ENCODE results near the gene MAGIX.
"Not testable (repeated sequence)": the region's sequence is repeated elsewhere in the genome, so short reads cannot be mapped to it uniquely, and the experiment has no call there.

The MAGIX gene

DNA sequence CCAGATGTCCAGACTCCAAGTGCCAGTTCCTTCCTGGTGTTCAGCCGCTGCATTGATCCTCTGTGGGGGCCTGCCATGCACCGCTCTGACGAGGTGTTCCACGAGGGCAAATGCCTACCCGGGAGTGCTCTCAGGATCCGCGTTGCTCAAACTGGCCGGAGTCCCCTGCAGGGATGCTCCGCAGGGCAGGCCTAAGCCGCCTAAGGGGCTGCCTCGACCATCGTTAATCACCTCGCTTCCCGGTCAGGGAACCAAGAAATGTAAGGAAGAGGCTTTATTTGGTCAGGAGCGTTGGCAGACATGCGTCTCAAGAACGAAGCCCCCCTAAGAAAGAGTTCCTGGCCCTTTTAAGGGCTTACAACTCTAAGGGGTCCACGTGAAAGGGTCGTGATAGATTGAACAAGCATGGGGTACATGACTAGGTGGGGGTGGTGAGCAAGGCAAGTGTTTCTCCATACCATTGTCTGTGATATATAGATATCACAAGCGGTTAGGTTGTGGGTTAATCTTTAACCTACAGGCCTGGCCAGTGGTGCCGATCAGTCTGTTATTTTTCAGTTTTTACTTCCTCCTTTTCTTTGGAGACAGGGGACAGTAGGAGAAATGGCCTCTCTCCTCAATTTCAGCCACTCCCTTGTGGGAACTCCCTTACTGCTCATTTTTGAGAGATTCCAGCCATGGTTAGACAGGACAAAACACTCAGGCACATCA, 14.0 kb upstream of the MAGIX start:
- not testable (repeated sequence) for H3K4me3 Mint-ChIP-seq

DNA sequence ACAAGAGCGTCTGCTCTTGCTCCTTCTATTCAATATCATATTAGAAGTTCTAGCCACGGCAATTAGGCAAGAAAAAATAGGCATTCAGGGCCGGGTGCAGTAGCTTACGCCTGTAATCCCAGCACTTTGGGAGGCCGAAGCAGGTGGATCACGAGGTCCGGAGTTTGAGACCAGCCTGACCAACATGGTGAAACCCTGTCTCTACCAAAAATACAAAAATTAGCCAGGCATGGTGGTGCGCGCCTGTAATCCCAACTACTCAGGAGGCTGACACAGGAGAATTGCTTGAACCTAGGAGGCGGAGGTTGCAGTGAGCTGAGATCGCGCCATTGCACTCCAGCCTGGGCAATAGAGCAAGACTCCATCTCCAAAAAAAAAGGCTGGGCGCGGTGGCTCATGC, 13.3 kb upstream of the MAGIX start:
- not testable (repeated sequence) for H3K9me3 Mint-ChIP-seq, ATAC-seq, H3K27ac Mint-ChIP-seq, H3K36me3 Mint-ChIP-seq, H3K27me3 Mint-ChIP-seq, H3K4me3 Mint-ChIP-seq, H3K4me1 Mint-ChIP-seq

More for the DNA sequence above, 14.0 kb upstream of the MAGIX start:
- not testable (repeated sequence) for H3K9me3 Mint-ChIP-seq, H3K27ac Mint-ChIP-seq, ATAC-seq, H3K36me3 Mint-ChIP-seq, H3K27me3 Mint-ChIP-seq, H3K4me1 Mint-ChIP-seq

DNA sequence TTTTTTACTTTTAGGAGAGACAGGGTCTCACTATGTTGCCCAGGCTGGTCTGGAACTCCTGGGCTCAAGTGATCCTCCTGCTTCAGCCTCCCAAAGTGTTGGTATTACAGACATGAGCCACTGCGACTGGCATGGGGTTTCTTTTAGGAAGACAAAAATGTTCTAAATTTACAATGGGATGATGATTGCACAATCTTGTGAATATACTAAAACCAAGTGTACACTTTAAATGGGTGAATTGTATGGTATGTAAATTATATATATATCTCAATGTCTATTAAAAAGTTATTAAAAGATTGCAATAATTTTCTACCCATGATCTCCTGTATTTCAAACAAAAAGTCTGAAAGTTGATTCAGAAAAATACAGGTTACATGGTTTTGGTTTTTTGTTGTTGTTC, 9.1 kb upstream of the MAGIX start:
- ATAC-seq: no peak
- Mint-ChIP-seq H3K4me3 (no peak overlapping the region), H3K4me1 (peaks cover 15% of the 10 kb centered on the region), H3K36me3 (no peaks in the 10 kb centered on the region), H3K27me3 (no peaks in the 10 kb centered on the region), H3K9me3 (no peaks in the 10 kb centered on the region), H3K27ac (no peak overlapping the region)

DNA sequence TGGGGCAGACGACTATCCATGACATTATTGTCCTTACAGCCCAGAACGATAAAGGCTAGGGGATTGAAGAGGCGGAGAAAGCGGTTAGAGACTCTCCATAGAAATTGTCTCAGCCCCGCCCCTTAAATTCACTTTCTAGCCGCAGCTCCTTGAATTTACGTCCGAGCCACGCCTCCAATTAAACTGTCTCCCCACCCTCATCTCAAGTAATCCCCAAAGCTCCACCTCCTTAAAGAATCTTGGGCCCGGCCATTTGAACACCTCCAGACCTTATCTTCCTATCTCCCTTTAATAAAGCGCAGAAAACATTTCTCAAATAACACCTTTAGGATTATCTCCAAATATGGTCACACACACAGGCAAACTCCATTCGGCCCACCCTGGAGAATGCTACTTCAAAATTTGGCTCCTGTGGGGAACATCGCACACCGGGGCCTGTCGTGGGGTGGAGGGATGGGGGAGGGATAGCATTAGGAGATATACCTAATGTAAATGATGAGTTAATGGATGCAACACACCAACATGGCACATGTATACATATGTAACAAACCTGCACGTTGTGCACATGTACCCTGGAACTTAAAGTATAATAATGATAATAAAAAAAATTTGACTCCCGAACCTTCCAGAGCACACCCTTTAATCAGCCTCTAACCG, 7.2 kb upstream of the MAGIX start:
- Mint-ChIP-seq H3K4me3 (peak overlapping the region; percentile 75), H3K9me3 (no peaks in the 10 kb centered on the region), H3K27me3 (no peaks in the 10 kb centered on the region), H3K27ac (peak overlapping the region; percentile 82), H3K4me1 (peaks cover 15% of the 10 kb centered on the region), H3K36me3 (no peaks in the 10 kb centered on the region)
- peak; percentile 2 for ATAC-seq

DNA sequence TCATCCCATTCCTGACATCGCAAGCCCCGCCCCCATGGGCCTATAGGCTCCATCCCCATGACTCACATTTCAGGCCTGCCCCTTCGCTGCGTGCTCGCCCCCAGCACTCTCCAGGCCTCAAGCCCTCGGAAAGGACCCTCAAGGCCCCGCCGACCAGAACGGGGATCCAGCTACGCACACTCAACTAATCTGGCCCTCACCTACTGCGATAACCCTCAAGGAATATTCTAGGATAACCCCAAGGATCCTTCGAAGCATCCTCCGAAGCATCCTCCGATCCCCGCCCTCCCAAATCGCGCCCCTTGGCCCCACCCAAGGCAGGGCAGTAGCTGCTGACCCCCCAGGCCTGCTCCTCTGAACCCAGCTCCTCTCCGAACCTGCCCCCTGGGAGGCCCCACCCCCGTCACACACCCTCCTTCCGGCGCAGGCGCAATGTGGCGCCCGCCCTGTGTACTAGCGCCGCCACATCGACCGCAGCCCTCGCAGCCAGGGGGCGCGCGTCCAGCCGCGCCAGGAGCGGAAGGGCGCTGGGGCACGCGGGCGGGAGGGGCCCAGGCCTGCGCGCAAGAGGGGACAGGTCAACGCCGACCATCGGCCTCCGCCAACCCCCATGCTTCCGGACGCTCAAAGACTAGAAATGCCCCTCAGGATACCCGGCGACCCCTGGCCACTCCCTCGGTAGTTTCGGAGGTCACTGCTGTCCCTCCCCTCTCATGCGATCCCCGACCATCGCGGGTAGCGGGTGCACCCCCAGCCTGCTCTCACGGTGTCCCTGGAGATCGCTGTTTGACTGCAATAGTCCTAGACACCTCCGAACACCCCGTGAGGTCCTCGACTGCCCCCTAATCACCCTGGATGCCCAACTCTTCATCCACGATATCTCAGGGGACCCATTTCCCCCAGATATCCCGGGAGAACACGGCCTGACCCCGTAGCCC, 6.4 kb upstream of the MAGIX start:
- Mint-ChIP-seq H3K27me3 (no peaks in the 10 kb centered on the region), H3K27ac (peak overlapping the region; percentile 82), H3K4me3 (peak overlapping the region; percentile 75), H3K36me3 (no peaks in the 10 kb centered on the region), H3K9me3 (no peaks in the 10 kb centered on the region), H3K4me1 (peaks cover 15% of the 10 kb centered on the region)
- peak; percentile 96 for ATAC-seq

DNA sequence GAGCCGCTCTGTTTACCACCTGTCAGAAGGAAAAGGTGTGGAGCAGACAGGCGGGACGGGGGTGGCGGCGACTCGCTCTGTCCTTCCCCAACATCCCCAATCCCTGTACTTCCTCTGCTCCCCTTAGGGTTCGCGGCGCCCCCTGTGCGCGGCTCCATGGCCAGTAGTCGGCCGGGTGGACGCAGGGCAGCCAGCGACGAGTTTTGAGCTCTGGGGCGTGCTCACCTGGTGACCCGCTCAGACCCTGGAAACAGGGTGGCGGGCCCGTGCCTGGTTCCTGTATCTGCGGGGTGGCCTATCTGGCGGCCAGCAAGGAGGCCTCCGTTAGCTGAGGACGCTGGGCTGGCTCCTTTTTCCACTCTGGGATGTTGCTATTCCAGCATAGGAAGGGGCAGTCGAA, 5.4 kb upstream of the MAGIX start:
- H3K9me3 Mint-ChIP-seq: no peaks in the 10 kb centered on the region
- peaks cover 15% of the 10 kb centered on the region for H3K4me1 Mint-ChIP-seq
- ATAC-seq: no peak
- H3K27ac Mint-ChIP-seq: peak overlapping the region; percentile 82
- H3K36me3 Mint-ChIP-seq: no peaks in the 10 kb centered on the region
- H3K4me3 Mint-ChIP-seq: no peak overlapping the region
- H3K27me3 Mint-ChIP-seq: no peaks in the 10 kb centered on the region

DNA sequence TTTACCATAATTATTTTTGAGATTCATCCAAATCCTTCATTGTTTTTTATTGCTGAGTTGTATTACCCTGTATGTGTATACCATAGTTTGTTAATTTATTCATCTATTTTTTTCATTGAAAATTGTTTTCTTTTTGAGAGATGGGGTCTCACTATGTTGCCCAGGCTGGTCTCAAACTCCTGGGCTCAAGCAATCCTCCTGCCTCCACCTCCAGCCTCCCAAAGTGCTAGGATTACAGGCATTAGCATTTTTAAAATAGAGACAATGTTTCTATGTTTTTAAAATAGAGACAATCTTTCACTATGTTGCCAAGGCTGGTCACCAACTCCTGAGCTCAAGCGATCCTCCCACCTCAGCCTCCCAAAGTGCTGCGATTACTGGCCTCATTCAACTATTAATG, 1.6 kb upstream of the MAGIX start:
- Mint-ChIP-seq H3K36me3 (no peaks in the 10 kb centered on the region), H3K4me1 (peaks cover 19% of the 10 kb centered on the region), H3K4me3 (no peak overlapping the region), H3K27ac (no peak overlapping the region), H3K9me3 (no peaks in the 10 kb centered on the region), H3K27me3 (no peaks in the 10 kb centered on the region)
- no peak for ATAC-seq

DNA sequence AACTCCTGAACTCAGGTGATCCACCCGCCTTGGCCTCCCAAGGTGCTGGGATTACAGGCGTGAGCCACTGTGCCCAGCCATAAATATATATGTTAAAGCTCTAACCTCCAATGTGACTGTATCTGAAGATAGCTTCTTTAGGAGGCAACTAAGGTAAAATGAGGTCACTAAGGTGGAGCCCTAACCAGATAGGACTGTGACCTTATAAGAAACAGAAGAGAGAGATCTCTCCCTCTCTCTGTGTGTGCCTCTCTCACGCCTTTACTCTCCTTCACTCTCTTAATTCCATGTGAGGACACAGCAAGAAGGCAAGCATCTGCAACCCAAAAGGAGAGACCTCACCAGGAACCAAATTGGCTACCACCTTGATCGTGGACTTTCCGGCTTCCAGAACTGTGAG, 926 bp upstream of the MAGIX start:
- peaks cover 23% of the 10 kb centered on the region for H3K4me1 Mint-ChIP-seq
- no peaks in the 10 kb centered on the region for H3K27me3 Mint-ChIP-seq
- no peak overlapping the region for H3K4me3 Mint-ChIP-seq
- H3K27ac Mint-ChIP-seq: no peak overlapping the region
- no peaks in the 10 kb centered on the region for H3K36me3 Mint-ChIP-seq
- H3K9me3 Mint-ChIP-seq: no peaks in the 10 kb centered on the region
- ATAC-seq: no peak

DNA sequence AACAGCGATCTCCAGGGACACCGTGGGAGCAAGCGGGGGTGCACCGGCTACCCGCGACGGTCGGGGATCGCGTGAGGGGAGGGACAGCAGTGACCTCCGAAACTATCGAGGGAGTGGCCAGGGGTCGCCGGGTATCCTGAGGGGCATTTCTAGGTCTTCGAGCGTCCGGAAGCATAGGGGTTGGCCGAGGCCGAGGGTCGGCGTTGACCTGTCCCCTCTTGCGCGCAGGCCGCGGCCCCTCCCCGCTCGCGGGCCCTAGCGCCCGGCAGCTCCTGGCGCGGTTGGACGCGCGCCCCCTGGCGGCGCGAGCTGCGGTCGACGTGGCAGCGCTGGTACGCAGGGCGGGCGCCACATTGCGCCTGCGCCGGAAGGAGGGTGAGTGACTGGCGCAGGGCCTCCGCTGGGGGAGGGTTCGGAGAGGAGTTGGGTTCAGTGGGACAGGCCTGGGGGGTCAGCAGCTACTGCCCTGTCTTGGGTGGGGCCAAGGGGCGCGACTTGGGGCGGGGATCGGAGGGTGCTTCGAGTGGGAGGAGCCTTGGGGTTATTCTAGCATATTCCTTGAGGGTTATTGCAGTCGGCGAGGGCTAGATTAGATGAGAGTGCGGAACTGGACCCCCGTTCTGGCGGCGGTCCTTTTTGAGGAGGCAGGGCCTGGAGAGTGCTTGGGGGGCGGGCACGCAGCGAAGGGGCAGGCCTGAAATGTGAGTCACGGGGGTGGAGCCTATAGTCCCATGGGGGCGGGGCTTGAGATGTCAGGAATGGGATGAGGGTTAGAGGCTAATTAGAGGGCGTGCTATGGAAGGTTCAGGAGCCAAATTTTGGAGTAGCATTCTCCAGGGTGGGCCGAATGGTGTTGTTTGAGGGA, 1.2 kb downstream of the MAGIX start:
- peaks cover 37% of the 10 kb centered on the region for H3K4me1 Mint-ChIP-seq
- no peaks in the 10 kb centered on the region for H3K27me3 Mint-ChIP-seq
- H3K9me3 Mint-ChIP-seq: no peaks in the 10 kb centered on the region
- peak overlapping the region; percentile 79 for H3K4me3 Mint-ChIP-seq
- ATAC-seq: peak; percentile 74
- H3K36me3 Mint-ChIP-seq: no peaks in the 10 kb centered on the region
- H3K27ac Mint-ChIP-seq: peak overlapping the region; percentile 83

DNA sequence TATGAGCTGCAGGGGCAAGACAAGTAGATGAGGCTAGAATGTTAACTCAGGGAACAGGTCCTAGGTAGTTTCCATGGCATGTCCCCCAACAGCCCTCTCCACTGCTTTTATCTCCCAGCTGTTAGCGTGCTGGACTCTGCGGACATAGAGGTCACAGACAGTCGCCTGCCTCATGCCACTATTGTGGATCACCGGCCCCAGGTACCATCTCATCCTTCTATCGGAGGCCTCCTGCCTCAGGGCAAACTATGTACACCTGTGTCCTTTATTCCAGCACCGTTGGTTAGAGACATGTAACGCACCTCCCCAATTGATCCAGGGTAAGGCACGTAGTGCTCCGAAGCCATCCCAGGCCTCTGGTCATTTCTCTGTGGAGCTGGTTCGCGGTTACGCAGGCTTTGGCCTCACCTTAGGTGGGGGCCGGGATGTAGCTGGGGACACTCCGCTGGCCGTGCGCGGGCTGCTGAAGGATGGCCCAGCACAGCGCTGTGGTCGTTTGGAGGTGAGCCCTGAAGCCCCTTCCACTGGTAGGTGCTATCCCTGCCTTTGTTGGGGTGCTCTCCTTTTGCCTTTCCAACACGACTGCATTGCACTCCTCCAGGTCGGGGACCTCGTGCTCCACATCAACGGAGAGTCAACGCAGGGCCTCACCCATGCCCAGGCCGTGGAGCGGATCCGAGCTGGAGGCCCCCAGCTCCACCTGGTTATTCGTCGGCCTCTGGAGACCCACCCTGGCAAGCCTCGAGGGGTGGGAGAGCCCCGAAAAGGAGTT, 2.2 kb downstream of the MAGIX start:
- Mint-ChIP-seq H3K27me3 (no peaks in the 10 kb centered on the region), H3K9me3 (no peaks in the 10 kb centered on the region), H3K36me3 (no peaks in the 10 kb centered on the region), H3K4me1 (peaks cover 43% of the 10 kb centered on the region), H3K27ac (peak overlapping the region; percentile 83), H3K4me3 (peak overlapping the region; percentile 79)
- ATAC-seq: no peak

DNA sequence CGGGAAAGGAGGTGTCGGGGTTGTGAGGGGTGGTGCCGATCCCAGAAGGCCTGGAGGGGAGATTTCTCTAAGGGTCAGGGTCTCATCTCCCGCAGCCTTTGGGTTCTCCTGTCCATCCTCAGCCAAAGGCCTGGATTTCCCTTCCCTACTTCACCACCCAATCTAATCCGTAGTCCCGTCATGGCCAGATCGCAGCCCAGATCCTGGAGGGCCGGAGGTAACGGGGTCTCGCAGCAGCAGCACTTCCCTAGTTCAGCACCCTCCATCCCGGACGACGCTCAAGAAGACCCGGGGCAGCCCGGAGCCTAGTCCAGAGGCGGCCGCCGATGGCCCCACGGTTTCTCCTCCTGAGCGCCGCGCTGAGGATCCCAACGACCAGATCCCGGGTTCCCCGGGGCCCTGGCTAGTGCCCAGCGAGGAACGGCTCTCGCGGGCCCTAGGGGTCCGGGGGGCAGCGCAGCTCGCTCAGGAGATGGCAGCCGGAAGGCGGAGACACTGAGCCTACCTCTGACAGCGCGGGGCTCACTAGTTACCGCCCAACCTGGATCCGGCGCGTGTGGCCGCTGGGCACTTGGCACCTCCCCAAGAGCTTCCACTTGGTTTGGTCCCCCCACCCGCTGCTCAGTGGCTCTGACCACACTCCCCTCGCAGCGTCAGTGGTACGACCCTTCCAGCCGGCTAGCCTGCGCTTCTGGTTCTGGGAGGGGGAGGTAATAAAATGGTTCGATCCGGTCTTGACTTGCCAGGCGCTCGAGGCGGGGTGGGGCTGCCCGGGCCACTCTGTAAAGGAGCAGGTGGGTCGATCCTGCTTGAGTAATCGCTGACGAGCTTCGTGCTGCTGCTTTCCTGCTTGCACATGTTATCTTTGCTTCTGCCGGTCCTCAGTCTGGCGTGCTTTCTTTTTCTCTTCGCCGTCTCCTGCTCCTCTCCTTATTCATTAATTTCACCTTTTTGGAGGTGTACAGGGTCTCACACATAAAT, 3.6 kb downstream of the MAGIX start:
- Mint-ChIP-seq H3K27me3 (no peaks in the 10 kb centered on the region), H3K9me3 (no peaks in the 10 kb centered on the region), H3K27ac (peak overlapping the region; percentile 79), H3K4me3 (peak overlapping the region; percentile 79), H3K4me1 (peaks cover 43% of the 10 kb centered on the region), H3K36me3 (no peaks in the 10 kb centered on the region)
- ATAC-seq: peak; percentile 68

DNA sequence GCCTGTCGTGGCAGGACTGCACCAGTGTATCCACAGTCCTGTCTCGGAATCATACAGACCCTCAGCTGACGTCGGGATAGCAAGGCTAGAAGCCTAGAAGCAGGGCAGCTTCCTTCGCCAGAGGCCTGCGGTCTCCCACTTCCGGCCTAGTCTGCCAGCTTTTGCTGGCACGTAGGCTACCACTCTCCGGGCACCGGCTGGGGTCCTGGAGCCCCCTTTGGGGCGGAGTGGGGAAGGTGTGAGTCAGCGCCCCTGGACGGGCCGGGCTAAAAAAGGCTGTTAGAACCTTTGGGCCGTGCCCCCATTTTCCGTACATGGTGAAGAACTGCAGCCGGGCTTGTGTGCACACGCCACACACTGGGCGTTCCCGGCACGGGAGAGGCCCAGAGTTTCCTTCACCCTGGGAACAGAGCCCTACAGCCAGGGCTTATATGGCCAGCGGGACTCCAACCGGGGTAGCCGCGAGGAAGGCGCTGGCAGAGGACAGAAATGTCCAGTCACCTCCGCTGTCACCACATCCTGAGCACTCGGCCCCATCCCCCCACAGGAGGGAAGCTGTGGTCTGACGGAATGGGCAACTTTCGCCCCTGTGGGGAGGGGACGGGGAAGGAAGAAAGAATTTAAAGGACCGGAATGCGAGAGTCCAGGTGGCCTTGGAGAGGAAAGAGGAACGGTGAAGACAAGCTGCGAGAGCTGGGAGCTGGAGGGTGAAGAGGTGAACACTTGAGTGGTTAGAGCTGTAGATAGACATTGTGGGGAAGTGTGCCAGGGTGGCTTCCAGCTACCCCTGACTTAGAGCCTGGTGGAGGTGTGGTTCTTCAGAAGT, 4.6 kb downstream of the MAGIX start:
- Mint-ChIP-seq H3K27me3 (no peaks in the 10 kb centered on the region), H3K36me3 (no peaks in the 10 kb centered on the region), H3K4me1 (peaks cover 43% of the 10 kb centered on the region), H3K4me3 (peak overlapping the region; percentile 79), H3K27ac (peak overlapping the region; percentile 79), H3K9me3 (no peaks in the 10 kb centered on the region)
- peak; percentile 59 for ATAC-seq

DNA sequence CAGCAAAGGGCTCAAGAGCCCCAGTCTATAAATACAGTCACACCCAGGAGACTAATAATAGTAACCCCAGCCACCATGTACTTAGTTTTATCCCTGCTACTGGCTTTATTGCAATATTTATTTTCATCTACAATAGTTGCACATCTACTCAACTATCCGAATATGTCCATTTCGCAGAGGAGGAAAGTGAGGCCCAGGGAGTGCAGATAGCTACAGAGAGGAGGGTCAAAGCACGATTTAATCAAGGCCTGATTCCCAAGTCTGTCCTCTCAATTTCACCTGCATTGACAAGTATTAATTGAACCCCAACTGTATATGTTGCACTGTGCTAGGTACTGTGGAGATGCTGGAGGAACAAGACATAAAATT, 5.2 kb downstream of the MAGIX start:
- Mint-ChIP-seq H3K27me3 (no peaks in the 10 kb centered on the region), H3K36me3 (no peaks in the 10 kb centered on the region), H3K27ac (peak overlapping the region; percentile 79), H3K9me3 (no peaks in the 10 kb centered on the region), H3K4me3 (peak overlapping the region; percentile 79), H3K4me1 (peaks cover 45% of the 10 kb centered on the region)
- ATAC-seq: no peak

Data from stimulated activated memory B cell treated with anti-CD40 and anti-IgM and Interleukin-4, amounts not matched to agents 10 μg/mL and 1 μg/mL and 100 μg/mL, for 72 hours (primary cell).